WTC11 (cell line): ENCODE results near the gene MAML3. TPM values are rescaled to one million over a fixed set of nuclear protein-coding genes. Genes with fewer than 3 reads are reported as not detected.

Experiments
- ATAC-seq: fragments of 200-7000 bp; cut with Tn5 transposase; 2 replicates; pipeline ENCODE4 v1.10.0; 2021; ENCODE audit warnings: mild to moderate bottlenecking, moderate library complexity
- CTCF ChIA-PET: fragments of 300-600 bp; sonication (Branson Sonifier 250); formaldehyde crosslinking; loops from one replicate; lab custom pipeline; 2021; ENCODE audit warnings: antibody characterized with exemption; lab: Charles Lee
- POLR2A ChIA-PET: fragments of 350-600 bp; sonication (Branson Sonifier 250); formaldehyde crosslinking; loops from one replicate; lab custom pipeline; 2021; ENCODE audit warnings: antibody characterized with exemption; lab: Charles Lee
- DNase-seq: peaks from one replicate; pipeline ENCODE4 v3.0.0; 2021; ENCODE audit warnings: low spot score
- H3K27ac Mint-ChIP-seq: 2 replicates; pipeline ENCODE4 v1.8.0; 2021; ENCODE audit warnings: mixed read lengths
- H3K27me3 Mint-ChIP-seq: 2 replicates; pipeline ENCODE4 v1.8.0; 2021; ENCODE audit warnings: low read depth, mild to moderate bottlenecking, moderate library complexity, mixed read lengths
- H3K36me3 Mint-ChIP-seq: 2 replicates; pipeline ENCODE4 v1.8.0; 2021; ENCODE audit warnings: mixed read lengths
- H3K4me1 Mint-ChIP-seq: 2 replicates; pipeline ENCODE4 v1.8.0; 2022; ENCODE audit warnings: mixed read lengths
- H3K4me3 Mint-ChIP-seq: 2 replicates; pipeline ENCODE4 v1.8.0; 2021; ENCODE audit warnings: mild to moderate bottlenecking, moderate library complexity, mixed read lengths
- H3K9me3 Mint-ChIP-seq: 2 replicates; pipeline ENCODE4 v1.8.0; 2021; ENCODE audit warnings: mixed read lengths
- ARID4B ChIP-seq: sonication (generic); formaldehyde crosslinking; IDR thresholded peaks from 2 replicates; pipeline ENCODE4 v1.8.0; 2023; ENCODE audit warnings: missing genetic modification reagents, mild to moderate bottlenecking, borderline replicate concordance
- ATF1 ChIP-seq: sonication (generic); formaldehyde crosslinking; IDR thresholded peaks from 2 replicates; pipeline ENCODE4 v1.8.1; 2023; ENCODE audit warnings: mild to moderate bottlenecking, moderate library complexity, missing genetic modification reagents
- ATF3 ChIP-seq: sonication (generic); formaldehyde crosslinking; conservative IDR thresholded peaks from 2 replicates; pipeline ENCODE4 v1.8.1; 2022; ENCODE audit warnings: mild to moderate bottlenecking, missing genetic modification reagents
- FOXP1 ChIP-seq: sonication (generic); formaldehyde crosslinking; IDR thresholded peaks from 2 replicates; pipeline ENCODE4 v1.8.0; 2022; ENCODE audit warnings: missing genetic modification reagents, mild to moderate bottlenecking, moderate library complexity, borderline replicate concordance
- JAZF1 ChIP-seq: fragments of 250-450 bp; sonication (Bioruptor Pico); IDR thresholded peaks from 2 replicates; pipeline ENCODE4 v1.9.0; 2021; ENCODE audit warnings: moderate library complexity, mild to moderate bottlenecking, inconsistent platforms
- JUN ChIP-seq: sonication (generic); formaldehyde crosslinking; IDR thresholded peaks from 2 replicates; pipeline ENCODE4 v1.8.0; 2023; ENCODE audit warnings: mild to moderate bottlenecking, missing genetic modification reagents
- NFE2L1 ChIP-seq: sonication (generic); formaldehyde crosslinking; IDR thresholded peaks from 2 replicates; pipeline ENCODE4 v1.8.1; 2023; ENCODE audit warnings: missing genetic modification reagents
- SMAD3 ChIP-seq: sonication (generic); formaldehyde crosslinking; IDR thresholded peaks from 2 replicates; pipeline ENCODE4 v1.8.0; 2022; ENCODE audit warnings: missing genetic modification reagents, mild to moderate bottlenecking, borderline replicate concordance
- USF2 ChIP-seq: sonication (generic); formaldehyde crosslinking; IDR thresholded peaks from 2 replicates; pipeline ENCODE4 v1.8.1; 2023; ENCODE audit warnings: mild to moderate bottlenecking, missing genetic modification reagents, moderate library complexity
- ZBTB21 ChIP-seq: sonication (generic); formaldehyde crosslinking; IDR thresholded peaks from 2 replicates; pipeline ENCODE4 v1.8.1; 2023; ENCODE audit warnings: mild to moderate bottlenecking, missing genetic modification reagents, borderline replicate concordance
- ZNF121 ChIP-seq: sonication (generic); formaldehyde crosslinking; IDR thresholded peaks from 2 replicates; pipeline ENCODE4 v1.8.0; 2023; ENCODE audit warnings: missing genetic modification reagents
- total RNA-seq: library from RNA; stranded (reverse); gene quantifications from 3 replicates; pipeline ENCODE4 v1.2.3, GENCODE V29; 2021
- TF ChIP-seq, protein P1 (sequence below): fragments of 250-450 bp; sonication (Bioruptor Pico); IDR thresholded peaks from 2 replicates; pipeline ENCODE4 v1.8.0; 2021; ENCODE audit warnings: mild to moderate bottlenecking
- TF ChIP-seq, protein P2 (sequence below): fragments of 250-450 bp; sonication (Bioruptor Pico); IDR thresholded peaks from 2 replicates; pipeline ENCODE4 v1.9.0; 2021; ENCODE audit warnings: mild to moderate bottlenecking
- TF ChIP-seq, protein P3 (sequence below): sonication (generic); formaldehyde crosslinking; IDR thresholded peaks from 2 replicates; pipeline ENCODE4 v1.8.1; 2023; ENCODE audit warnings: mild to moderate bottlenecking, missing genetic modification reagents

MAML3 gene
- total RNA-seq, 1 experiment from 2014 or later: 7.4 TPM

DNA sequence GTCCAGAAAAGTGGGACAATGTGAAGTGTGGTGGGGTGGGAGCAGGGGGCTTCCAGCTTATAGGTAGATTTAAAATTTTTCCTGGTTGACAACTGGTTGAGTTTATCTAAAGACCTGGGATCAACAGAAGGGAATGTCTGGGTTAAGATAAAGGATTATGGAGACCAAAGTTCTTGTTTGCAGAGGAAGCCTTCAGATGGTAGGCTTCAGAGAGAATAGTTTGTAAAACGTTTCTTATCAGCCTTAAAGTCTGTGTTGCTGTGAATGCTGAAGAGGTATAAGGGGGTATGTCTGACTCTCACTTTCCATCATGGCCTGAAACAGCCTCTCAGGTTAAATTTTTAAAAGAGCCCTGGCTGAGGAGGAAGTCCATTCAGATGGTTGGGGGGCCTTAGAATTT lies 467.9 kb downstream of the MAML3 start:
- DNase-seq (no peak), ATAC-seq (no peak)
- no peak overlapping the region for H3K27ac Mint-ChIP-seq
- peaks cover 2% of the 10 kb centered on the region for H3K4me1 Mint-ChIP-seq
- ChIA-PET CTCF (interaction anchor here (1.5 kb wide), 1 partner anchor 12 kb away, joined by 3 read pairs; no protein-coding TSS in a partner anchor), POLR2A (no interaction called here)
- H3K4me3 Mint-ChIP-seq: no peak overlapping the region
- TF ChIP-seq ZNF121 (CRISPR knock-in tag) (no peak), ATF3 (CRISPR knock-in tag) (no peak), JAZF1 (no peak), JUN (CRISPR knock-in tag) (no peak), ARID4B (CRISPR knock-in tag) (no peak), SMAD3 (no peak)
- TF ChIP-seq, protein P1, sequence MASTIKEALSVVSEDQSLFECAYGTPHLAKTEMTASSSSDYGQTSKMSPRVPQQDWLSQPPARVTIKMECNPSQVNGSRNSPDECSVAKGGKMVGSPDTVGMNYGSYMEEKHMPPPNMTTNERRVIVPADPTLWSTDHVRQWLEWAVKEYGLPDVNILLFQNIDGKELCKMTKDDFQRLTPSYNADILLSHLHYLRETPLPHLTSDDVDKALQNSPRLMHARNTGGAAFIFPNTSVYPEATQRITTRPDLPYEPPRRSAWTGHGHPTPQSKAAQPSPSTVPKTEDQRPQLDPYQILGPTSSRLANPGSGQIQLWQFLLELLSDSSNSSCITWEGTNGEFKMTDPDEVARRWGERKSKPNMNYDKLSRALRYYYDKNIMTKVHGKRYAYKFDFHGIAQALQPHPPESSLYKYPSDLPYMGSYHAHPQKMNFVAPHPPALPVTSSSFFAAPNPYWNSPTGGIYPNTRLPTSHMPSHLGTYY (CRISPR knock-in tag): no peak
- H3K9me3 Mint-ChIP-seq: peaks cover 9% of the 10 kb centered on the region
- H3K27me3 Mint-ChIP-seq: peaks cover 2% of the 10 kb centered on the region; the same call in 1 of the 2 replicates
- peaks cover 20% of the 10 kb centered on the region for H3K36me3 Mint-ChIP-seq

DNA sequence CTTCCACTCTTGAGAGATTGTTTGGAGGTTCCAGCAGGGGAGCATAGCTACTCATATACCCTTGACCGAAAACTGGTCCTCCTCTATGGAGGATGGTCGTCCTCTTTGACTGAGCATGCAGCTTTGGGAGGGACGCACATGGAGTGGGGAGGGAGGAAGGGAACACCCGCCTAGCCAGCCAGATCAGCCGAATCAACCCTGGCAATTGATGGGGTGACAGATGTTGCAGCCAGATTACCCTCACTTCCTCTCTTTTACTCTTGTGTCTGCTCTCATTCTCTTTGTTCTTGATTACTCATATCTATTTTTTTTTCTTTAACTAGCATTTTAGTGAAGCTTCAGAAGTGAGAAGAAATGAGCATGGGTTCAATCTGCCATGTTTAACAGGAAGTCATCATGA lies 468.8 kb downstream of the MAML3 start:
- POLR2A ChIA-PET: no interaction called here
- Mint-ChIP-seq H3K4me1 (peaks cover 2% of the 10 kb centered on the region), H3K27me3 (peaks cover 2% of the 10 kb centered on the region; the same call in 1 of the 2 replicates)
- no peak for TF ChIP-seq USF2 (CRISPR knock-in tag)
- TF ChIP-seq, protein P2, sequence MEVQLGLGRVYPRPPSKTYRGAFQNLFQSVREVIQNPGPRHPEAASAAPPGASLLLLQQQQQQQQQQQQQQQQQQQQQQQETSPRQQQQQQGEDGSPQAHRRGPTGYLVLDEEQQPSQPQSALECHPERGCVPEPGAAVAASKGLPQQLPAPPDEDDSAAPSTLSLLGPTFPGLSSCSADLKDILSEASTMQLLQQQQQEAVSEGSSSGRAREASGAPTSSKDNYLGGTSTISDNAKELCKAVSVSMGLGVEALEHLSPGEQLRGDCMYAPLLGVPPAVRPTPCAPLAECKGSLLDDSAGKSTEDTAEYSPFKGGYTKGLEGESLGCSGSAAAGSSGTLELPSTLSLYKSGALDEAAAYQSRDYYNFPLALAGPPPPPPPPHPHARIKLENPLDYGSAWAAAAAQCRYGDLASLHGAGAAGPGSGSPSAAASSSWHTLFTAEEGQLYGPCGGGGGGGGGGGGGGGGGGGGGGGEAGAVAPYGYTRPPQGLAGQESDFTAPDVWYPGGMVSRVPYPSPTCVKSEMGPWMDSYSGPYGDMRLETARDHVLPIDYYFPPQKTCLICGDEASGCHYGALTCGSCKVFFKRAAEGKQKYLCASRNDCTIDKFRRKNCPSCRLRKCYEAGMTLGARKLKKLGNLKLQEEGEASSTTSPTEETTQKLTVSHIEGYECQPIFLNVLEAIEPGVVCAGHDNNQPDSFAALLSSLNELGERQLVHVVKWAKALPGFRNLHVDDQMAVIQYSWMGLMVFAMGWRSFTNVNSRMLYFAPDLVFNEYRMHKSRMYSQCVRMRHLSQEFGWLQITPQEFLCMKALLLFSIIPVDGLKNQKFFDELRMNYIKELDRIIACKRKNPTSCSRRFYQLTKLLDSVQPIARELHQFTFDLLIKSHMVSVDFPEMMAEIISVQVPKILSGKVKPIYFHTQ (CRISPR knock-in tag): no peak
- TF ChIP-seq, all 79 proteins: peak for 0
- no peak overlapping the region for H3K27ac Mint-ChIP-seq
- no peak for ATAC-seq
- no peak for DNase-seq
- H3K36me3 Mint-ChIP-seq: peaks cover 20% of the 10 kb centered on the region
- H3K9me3 Mint-ChIP-seq: peaks cover 9% of the 10 kb centered on the region
- CTCF ChIA-PET: interaction anchor here (1.5 kb wide), 1 partner anchor 13 kb away, joined by 3 read pairs; no protein-coding TSS in a partner anchor
- H3K4me3 Mint-ChIP-seq: no peak overlapping the region

DNA sequence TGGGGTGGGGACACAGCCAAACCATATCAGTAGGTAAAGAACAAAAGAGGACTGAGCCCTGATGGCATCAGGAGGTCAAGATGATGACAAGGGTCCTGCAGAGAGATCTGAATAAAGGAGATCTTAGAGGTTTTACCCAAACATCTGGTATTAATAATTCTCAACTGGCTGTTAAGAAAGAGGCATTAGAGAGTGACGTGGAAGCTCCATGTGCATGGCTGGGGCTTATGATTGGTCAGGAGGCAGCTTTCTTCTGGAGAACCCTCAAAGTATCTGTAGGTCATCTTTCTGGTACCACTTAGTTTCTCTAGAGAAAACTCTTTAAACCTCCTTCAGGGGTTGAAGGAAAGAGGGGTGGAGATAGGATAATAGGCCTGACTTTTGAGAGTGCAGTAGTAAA lies 469.6 kb downstream of the MAML3 start:
- no peak overlapping the region for H3K4me3 Mint-ChIP-seq
- ATAC-seq (no peak), DNase-seq (no peak)
- H3K36me3 Mint-ChIP-seq: peaks cover 20% of the 10 kb centered on the region
- POLR2A ChIA-PET: no interaction called here
- no peak overlapping the region for H3K27ac Mint-ChIP-seq
- H3K4me1 Mint-ChIP-seq: peaks cover 2% of the 10 kb centered on the region
- H3K9me3 Mint-ChIP-seq: peaks cover 9% of the 10 kb centered on the region
- CTCF ChIA-PET: interaction anchor here (1.6 kb wide), 1 partner anchor 27 kb away, joined by 5 read pairs; no protein-coding TSS in a partner anchor
- H3K27me3 Mint-ChIP-seq: peaks cover 2% of the 10 kb centered on the region; the same call in 1 of the 2 replicates
- TF ChIP-seq FOXP1 (CRISPR knock-in tag): no peak
- no peak for TF ChIP-seq ATF3 (CRISPR knock-in tag)
- no peak for TF ChIP-seq JUN (CRISPR knock-in tag)
- TF ChIP-seq, protein P2 (CRISPR knock-in tag): no peak
- TF ChIP-seq ZBTB21: no peak
- no peak for TF ChIP-seq NFE2L1 (CRISPR knock-in tag)
- TF ChIP-seq ATF1 (CRISPR knock-in tag): no peak
- TF ChIP-seq, protein P3, sequence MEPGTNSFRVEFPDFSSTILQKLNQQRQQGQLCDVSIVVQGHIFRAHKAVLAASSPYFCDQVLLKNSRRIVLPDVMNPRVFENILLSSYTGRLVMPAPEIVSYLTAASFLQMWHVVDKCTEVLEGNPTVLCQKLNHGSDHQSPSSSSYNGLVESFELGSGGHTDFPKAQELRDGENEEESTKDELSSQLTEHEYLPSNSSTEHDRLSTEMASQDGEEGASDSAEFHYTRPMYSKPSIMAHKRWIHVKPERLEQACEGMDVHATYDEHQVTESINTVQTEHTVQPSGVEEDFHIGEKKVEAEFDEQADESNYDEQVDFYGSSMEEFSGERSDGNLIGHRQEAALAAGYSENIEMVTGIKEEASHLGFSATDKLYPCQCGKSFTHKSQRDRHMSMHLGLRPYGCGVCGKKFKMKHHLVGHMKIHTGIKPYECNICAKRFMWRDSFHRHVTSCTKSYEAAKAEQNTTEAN (CRISPR knock-in tag): no peak
- TF ChIP-seq, protein P1 (CRISPR knock-in tag): no peak
